GM23338 (cell line): Measurements from ENCODE around the gene ZNF555. TPM values are rescaled to one million over a fixed set of nuclear protein-coding genes. Genes with fewer than 3 reads are reported as not detected.

ENCODE experiments used
- ATAC-seq: fragments of 200-7000 bp; cut with Tn5 transposase; 3 replicates; pipeline ENCODE4 v1.9.1; 2020
- DNase-seq: peaks from one replicate; pipeline ENCODE4 v3.0.0-alpha.2; 2015; ENCODE audit warnings: low spot score
- H2AFZ ChIP-seq: fragments of 200-600 bp; sonication (generic); 2 replicates; pipeline ENCODE4 v1.8.0; 2016; ENCODE audit warnings: antibody characterized with exemption, mild to moderate bottlenecking, moderate library complexity
- H3F3A ChIP-seq: fragments of 200-600 bp; sonication (generic); replicated peaks from 2 replicates; pipeline ENCODE4 v1.8.0; 2017; ENCODE audit warnings: antibody characterized with exemption, mixed run types, low read depth
- H3K27ac ChIP-seq: fragments of 200-600 bp; sonication (generic); 2 replicates; pipeline ENCODE4 v1.6.1; 2016; ENCODE audit warnings: low read depth
- H3K27me3 ChIP-seq: fragments of 200-600 bp; sonication (generic); 2 replicates; pipeline ENCODE4 v1.8.0; 2016; ENCODE audit warnings: mild to moderate bottlenecking, mixed run types, moderate library complexity; ENCODE audit not compliant: insufficient read depth
- H3K36me3 ChIP-seq: fragments of 200-600 bp; sonication (generic); 2 replicates; pipeline ENCODE4 v1.8.0; 2016; ENCODE audit warnings: mild to moderate bottlenecking; ENCODE audit not compliant: insufficient read depth
- H3K4me1 ChIP-seq: fragments of 200-600 bp; sonication (generic); 2 replicates; pipeline ENCODE4 v1.8.0; 2016; ENCODE audit warnings: mild to moderate bottlenecking, moderate library complexity; ENCODE audit not compliant: insufficient read depth
- H3K4me2 ChIP-seq: fragments of 200-600 bp; sonication (generic); 2 replicates; pipeline ENCODE4 v1.7.1; 2017; ENCODE audit warnings: mixed run types
- H3K4me3 ChIP-seq: fragments of 200-600 bp; sonication (generic); 2 replicates; pipeline ENCODE4 v1.6.1; 2016; ENCODE audit warnings: mixed run types
- H3K79me2 ChIP-seq: fragments of 200-600 bp; sonication (generic); replicated peaks from 2 replicates; pipeline ENCODE4 v1.8.0; 2017; ENCODE audit warnings: mild to moderate bottlenecking; ENCODE audit not compliant: insufficient read depth
- H3K9me2 ChIP-seq: fragments of 200-600 bp; sonication (generic); 2 replicates; pipeline ENCODE4 v1.8.0; 2017; ENCODE audit not compliant: insufficient read depth
- H4K20me1 ChIP-seq: fragments of 200-600 bp; sonication (generic); replicated peaks from 2 replicates; pipeline ENCODE4 v1.8.0; 2017; ENCODE audit warnings: mild to moderate bottlenecking; ENCODE audit not compliant: insufficient read depth
- H3K27ac Mint-ChIP-seq: 2 replicates; pipeline ENCODE4 v1.8.0; 2020; ENCODE audit warnings: inconsistent platforms, mild to moderate bottlenecking, moderate library complexity, mixed read lengths
- H3K27me3 Mint-ChIP-seq: 3 replicates; pipeline ENCODE4 v1.8.0; 2022; ENCODE audit warnings: low read depth, mild to moderate bottlenecking, moderate library complexity, mixed read lengths, inconsistent platforms; ENCODE audit not compliant: insufficient read depth, poor library complexity
- H3K36me3 Mint-ChIP-seq: 3 replicates; pipeline ENCODE4 v1.8.0; 2021; ENCODE audit warnings: low read depth, mild to moderate bottlenecking, inconsistent platforms, moderate library complexity, mixed read lengths
- H3K4me1 Mint-ChIP-seq: 3 replicates; pipeline ENCODE4 v1.8.0; 2020; ENCODE audit warnings: mild to moderate bottlenecking, inconsistent platforms, mixed read lengths
- H3K4me3 Mint-ChIP-seq: 3 replicates; pipeline ENCODE4 v1.8.0; 2021; ENCODE audit warnings: moderate library complexity, mild to moderate bottlenecking, inconsistent platforms, mixed read lengths
- H3K9me3 Mint-ChIP-seq: 3 replicates; pipeline ENCODE4 v1.8.0; 2020; ENCODE audit warnings: moderate library complexity, mild to moderate bottlenecking, inconsistent platforms, mixed read lengths
- CTCF ChIP-seq, 2 experiments: fragments of 200-600 bp in 1 of 2; sonication (generic) in 1 of 2; conservative IDR thresholded peaks; 2 replicates each; pipeline versions ENCODE4 v1.5.1 to v1.6.1; 2016 to 2017; ENCODE audit warnings: antibody characterized with exemption in 2 of 2, low read depth in 2 of 2, mild to moderate bottlenecking in 2 of 2, moderate library complexity in 1 of 2
- EZH2 ChIP-seq: fragments of 200-600 bp; sonication (generic); IDR thresholded peaks from one replicate; pipeline ENCODE4 v1.8.0; 2017; ENCODE audit warnings: antibody characterized with exemption, mild to moderate bottlenecking, low read depth; ENCODE audit not compliant: unreplicated experiment
- EZH2phosphoT487 ChIP-seq: fragments of 200-600 bp; sonication (generic); IDR thresholded peaks from one replicate; pipeline ENCODE4 v1.8.1; 2018; ENCODE audit warnings: antibody characterized with exemption; ENCODE audit not compliant: unreplicated experiment
- REST ChIP-seq: IDR thresholded peaks from one replicate; pipeline ENCODE4 v1.6.1; 2018; ENCODE audit warnings: antibody characterized with exemption; ENCODE audit not compliant: unreplicated experiment
- ZNF331 ChIP-seq: fragments of 250-450 bp; sonication (Bioruptor Pico); IDR thresholded peaks from 2 replicates; pipeline ENCODE4 v1.5.0; 2020; ENCODE audit warnings: low read depth, mild to moderate bottlenecking, moderate library complexity
- polyA plus RNA-seq: library from polyadenylated mRNA; unstranded; fragments of >200 nt; fragmentation: Nextera tagmentation; extraction: Ambion mirVana; gene quantifications from 2 replicates; pipeline ENCODE4 v1.2.1, GENCODE V29; 2016
- total RNA-seq: library from RNA; depleted of rRNA; stranded (reverse); fragments of >200 nt; shearing (Covaris generic); gene quantifications from 2 replicates; pipeline ENCODE4 v1.2.3, GENCODE V29; 2014

The ZNF555 gene
- total and polyA plus RNA-seq, 2 experiments from 2014 or later, result 3.5 to 7.5 TPM

- no peak overlapping the region for H3K4me2 ChIP-seq
- DNase-seq, result no peak
- H3K27ac Mint-ChIP-seq, result no peak overlapping the region
- TF ChIP-seq CTCF (conservative IDR thresholded peaks at IDR 0.05; ENCODE audit: low read depth in 2 of 2) (no peak), REST (no peak), EZH2phosphoT487 (no peak)
- no peaks in the 10 kb centered on the region for H3K4me1 Mint-ChIP-seq
- no peak overlapping the region for H3K4me3 Mint-ChIP-seq
- H3K4me1 ChIP-seq, result no peaks in the 10 kb centered on the region
- H2AFZ ChIP-seq, result no peak overlapping the region
- no peaks in the 10 kb centered on the region for H3K79me2 ChIP-seq
- H4K20me1 ChIP-seq, result no peaks in the 10 kb centered on the region
- no peak overlapping the region for H3K27ac ChIP-seq
- no peaks in the 10 kb centered on the region for H3K9me3 Mint-ChIP-seq
- H3K36me3 Mint-ChIP-seq, result peaks cover 9% of the 10 kb centered on the region
- no peaks in the 10 kb centered on the region for H3K9me2 ChIP-seq
- H3K27me3 Mint-ChIP-seq, result peaks cover 2% of the 10 kb centered on the region
- ATAC-seq, result no peak
- no peaks in the 10 kb centered on the region; the same call in 1 of the 2 replicates for H3K36me3 ChIP-seq
- no peaks in the 10 kb centered on the region for H3F3A ChIP-seq
- H3K27me3 ChIP-seq, result no peaks in the 10 kb centered on the region
- no peak overlapping the region for H3K4me3 ChIP-seq
Observed at GRCh38 chr19:2814426-2814825, 26.8 kb upstream of the ZNF555 start.

GRCh38 chr19:2815191-2815614, 26.1 kb upstream of the ZNF555 start:
- H2AFZ ChIP-seq, result no peak overlapping the region
- no peak overlapping the region for H3K27ac Mint-ChIP-seq
- ATAC-seq, result no peak
- H3K9me2 ChIP-seq, result no peaks in the 10 kb centered on the region
- H3K79me2 ChIP-seq, result no peaks in the 10 kb centered on the region
- TF ChIP-seq ZNF331, result no peak
- no peak for TF ChIP-seq EZH2
- no peak for TF ChIP-seq REST
- H3K27ac ChIP-seq, result no peak overlapping the region
- no peaks in the 10 kb centered on the region for H4K20me1 ChIP-seq
- H3K9me3 Mint-ChIP-seq, result no peaks in the 10 kb centered on the region
- DNase-seq, result no peak
- H3K4me2 ChIP-seq, result no peak overlapping the region
- H3K27me3 Mint-ChIP-seq, result peaks cover 2% of the 10 kb centered on the region
- H3K4me1 ChIP-seq, result no peaks in the 10 kb centered on the region
- H3K27me3 ChIP-seq, result no peaks in the 10 kb centered on the region
- H3F3A ChIP-seq, result no peaks in the 10 kb centered on the region
- H3K4me3 ChIP-seq, result no peak overlapping the region
- H3K36me3 ChIP-seq, result no peaks in the 10 kb centered on the region; the same call in 1 of the 2 replicates
- peaks cover 5% of the 10 kb centered on the region; the same call in 2 of the 3 replicates for H3K36me3 Mint-ChIP-seq
- no peaks in the 10 kb centered on the region for H3K4me1 Mint-ChIP-seq
- H3K4me3 Mint-ChIP-seq, result no peak overlapping the region
